AG04450 (cell line): ENCODE data around the gene FLNB. TPM values are rescaled to one million over a fixed set of nuclear protein-coding genes. Genes with fewer than 3 reads are reported as not detected.
A peak's percentile ranks its signal among the peaks of the same experiment; 100 is the strongest.

Experiments
- CTCF ChIA-PET: fragments of 300-600, 350-600 bp; formaldehyde crosslinking; extraction: SDS; loops from one replicate; lab custom pipeline; 2022; ENCODE audit warnings: antibody characterized with exemption, inconsistent platforms; lab: Charles Lee
- POLR2A ChIA-PET: fragments of 350-600 bp; formaldehyde crosslinking; extraction: SDS; loops from one replicate; lab custom pipeline; 2021; ENCODE audit warnings: antibody characterized with exemption, inconsistent platforms; lab: Yijun Ruan, JAX
- DNase-seq: peaks from one replicate; pipeline ENCODE4 v3.0.0-alpha.2; 2011; ENCODE audit warnings: low read depth, low spot score
- H3K27ac ChIP-seq: one replicate; pipeline ENCODE4 v1.5.1; 2012; ENCODE audit warnings: low read depth, low read length, control low read depth
- H3K27me3 ChIP-seq: one replicate; pipeline ENCODE4 v1.6.0; 2012; ENCODE audit warnings: low read length; ENCODE audit not compliant: control insufficient read depth, insufficient read depth
- H3K4me3 ChIP-seq: 2 replicates; pipeline ENCODE4 v1.5.1; 2011; ENCODE audit warnings: mild to moderate bottlenecking, low read depth, low read length, control low read depth
- H3K9me3 ChIP-seq: 2 replicates; pipeline ENCODE4 v1.5.1; 2012; ENCODE audit warnings: low read length; ENCODE audit not compliant: control insufficient read depth, insufficient read depth
- polyA plus RNA-seq: library from polyadenylated mRNA; depleted of rRNA; stranded (reverse); fragments of >200 nt; gene quantifications from 2 replicates; pipeline ENCODE4 v1.2.3, GENCODE V29; 2011
- TF ChIP-seq, protein P1 (sequence below): IDR thresholded peaks from 2 replicates; pipeline ENCODE4 v1.5.1; 2011; ENCODE audit warnings: low read depth, low read length, control low read depth, inconsistent platforms

The FLNB gene
- polyA plus RNA-seq, 1 experiment = 89.6 TPM

DNA sequence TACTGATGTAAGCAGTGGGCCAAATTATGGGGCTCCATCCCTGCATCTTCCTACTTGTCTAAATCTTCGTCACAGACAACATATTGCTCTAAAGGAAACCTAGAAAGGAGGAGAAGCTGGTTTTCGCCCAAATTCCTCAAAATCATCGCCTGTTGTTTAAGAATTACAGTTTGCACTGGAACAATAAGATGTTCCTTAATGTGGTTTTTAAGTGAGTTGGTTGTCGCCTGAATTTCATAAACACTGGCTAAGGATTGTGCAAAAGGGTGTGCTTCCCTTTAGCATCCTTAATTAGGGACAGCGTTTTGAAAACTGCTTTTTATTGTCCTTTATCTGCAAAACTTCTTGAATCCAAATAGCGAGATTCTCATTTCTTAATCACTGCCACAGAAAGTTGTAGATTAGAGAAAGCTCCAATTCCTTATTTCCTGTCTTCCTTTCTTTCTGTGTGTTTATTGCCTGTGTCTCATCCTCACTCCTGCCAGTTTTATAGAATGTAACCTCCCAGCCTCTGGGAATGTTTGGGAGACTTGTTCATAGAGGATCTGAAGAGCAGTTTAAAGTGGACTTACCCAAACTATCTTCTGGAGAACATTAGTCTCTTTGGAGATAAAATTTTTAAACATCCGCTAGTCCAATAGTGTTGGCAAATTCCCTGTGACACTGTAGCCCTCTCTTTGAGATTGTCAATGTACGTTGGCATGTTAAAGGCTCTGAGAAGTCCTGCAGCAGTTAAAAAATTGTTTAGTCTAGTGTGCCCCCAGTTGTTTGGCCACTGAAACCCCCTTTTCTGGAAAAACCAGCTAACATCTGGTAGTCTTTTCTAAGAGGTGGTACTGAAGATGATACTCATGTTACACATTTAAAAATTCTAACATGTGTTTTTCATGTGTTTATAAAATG is 50.4 kb downstream of the FLNB start:
- Histone ChIP-seq H3K27me3 (no peaks in the 10 kb centered on the region), H3K9me3 (no peaks in the 10 kb centered on the region), H3K27ac (peak overlapping the region; percentile 98), H3K4me3 (no peak overlapping the region)
- TF ChIP-seq, protein P1, sequence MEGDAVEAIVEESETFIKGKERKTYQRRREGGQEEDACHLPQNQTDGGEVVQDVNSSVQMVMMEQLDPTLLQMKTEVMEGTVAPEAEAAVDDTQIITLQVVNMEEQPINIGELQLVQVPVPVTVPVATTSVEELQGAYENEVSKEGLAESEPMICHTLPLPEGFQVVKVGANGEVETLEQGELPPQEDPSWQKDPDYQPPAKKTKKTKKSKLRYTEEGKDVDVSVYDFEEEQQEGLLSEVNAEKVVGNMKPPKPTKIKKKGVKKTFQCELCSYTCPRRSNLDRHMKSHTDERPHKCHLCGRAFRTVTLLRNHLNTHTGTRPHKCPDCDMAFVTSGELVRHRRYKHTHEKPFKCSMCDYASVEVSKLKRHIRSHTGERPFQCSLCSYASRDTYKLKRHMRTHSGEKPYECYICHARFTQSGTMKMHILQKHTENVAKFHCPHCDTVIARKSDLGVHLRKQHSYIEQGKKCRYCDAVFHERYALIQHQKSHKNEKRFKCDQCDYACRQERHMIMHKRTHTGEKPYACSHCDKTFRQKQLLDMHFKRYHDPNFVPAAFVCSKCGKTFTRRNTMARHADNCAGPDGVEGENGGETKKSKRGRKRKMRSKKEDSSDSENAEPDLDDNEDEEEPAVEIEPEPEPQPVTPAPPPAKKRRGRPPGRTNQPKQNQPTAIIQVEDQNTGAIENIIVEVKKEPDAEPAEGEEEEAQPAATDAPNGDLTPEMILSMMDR = no peak
- ChIA-PET POLR2A (interaction anchor here (0.6 to 2.1 kb wide), 9 partner anchors 9 to 108 kb away, joined by 3 to 28 read pairs (median 4); partner anchors contain the start of gene FLNB), CTCF (interaction anchor here (0.9 to 1.6 kb wide), 3 partner anchors 8 to 108 kb away, joined by 3 to 4 read pairs (median 3); no protein-coding TSS in a partner anchor)
- DNase-seq = no peak

DNA sequence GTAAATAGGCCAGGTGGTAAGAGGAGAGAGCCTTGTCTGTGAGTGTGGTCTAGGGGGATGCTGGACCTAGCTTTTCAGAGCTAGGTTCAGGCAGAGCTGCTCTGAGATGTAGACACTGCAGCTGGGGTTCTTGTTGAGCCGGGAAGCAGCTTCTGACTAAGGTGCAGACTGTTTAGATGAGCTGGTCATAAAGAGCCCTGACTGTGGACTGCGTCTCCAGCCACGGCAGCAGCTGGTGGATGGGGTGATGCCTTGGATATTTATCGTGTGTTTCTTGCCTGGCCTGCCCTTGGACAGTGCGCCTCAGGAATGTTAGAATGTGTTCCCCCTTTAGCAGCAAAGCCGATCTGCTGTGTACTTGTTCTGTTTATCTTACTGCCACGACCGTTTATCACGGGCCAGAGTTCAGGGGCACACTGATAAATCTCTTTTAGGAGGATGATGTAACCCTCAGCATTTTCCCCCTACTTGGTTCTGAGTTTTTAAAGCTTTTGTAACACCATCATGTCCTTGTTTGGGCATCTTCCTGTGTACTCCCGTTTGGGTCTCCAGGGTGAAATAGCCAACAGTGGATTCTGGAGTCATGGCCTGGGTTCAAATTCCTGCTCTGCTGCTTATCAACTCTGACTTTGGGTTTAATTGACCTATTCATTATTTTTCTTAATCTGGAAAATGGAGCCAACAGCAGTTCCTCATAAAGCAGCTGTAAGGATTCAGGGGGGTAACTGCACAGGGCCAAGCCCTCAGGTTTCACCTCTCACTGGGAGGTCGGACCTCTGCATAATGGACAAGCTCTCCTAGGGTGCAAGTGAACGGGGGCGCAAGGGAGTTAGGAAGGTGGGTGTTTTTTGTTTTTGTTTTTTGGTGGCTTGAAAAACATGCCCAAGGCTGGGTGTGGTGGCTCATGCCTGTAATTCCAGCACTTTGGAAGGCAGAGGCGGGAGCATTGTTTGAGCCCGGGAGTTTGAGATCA is 51.4 kb downstream of the FLNB start:
- DNase-seq = peak; percentile 97
- TF ChIP-seq, protein P1 = no peak
- POLR2A ChIA-PET = interaction anchor here (0.5 to 2.1 kb wide), 16 partner anchors 10 to 109 kb away, joined by 3 to 28 read pairs (median 3); partner anchors contain the start of gene FLNB
- Histone ChIP-seq H3K9me3 (no peaks in the 10 kb centered on the region), H3K27me3 (no peaks in the 10 kb centered on the region), H3K4me3 (peak overlapping the region; percentile 1; the same call in 1 of the 2 replicates), H3K27ac (peak overlapping the region; percentile 98)
- CTCF ChIA-PET = interaction anchor here (0.9 to 1.1 kb wide), 3 partner anchors 9 to 107 kb away, joined by 3 read pairs; no protein-coding TSS in a partner anchor

DNA sequence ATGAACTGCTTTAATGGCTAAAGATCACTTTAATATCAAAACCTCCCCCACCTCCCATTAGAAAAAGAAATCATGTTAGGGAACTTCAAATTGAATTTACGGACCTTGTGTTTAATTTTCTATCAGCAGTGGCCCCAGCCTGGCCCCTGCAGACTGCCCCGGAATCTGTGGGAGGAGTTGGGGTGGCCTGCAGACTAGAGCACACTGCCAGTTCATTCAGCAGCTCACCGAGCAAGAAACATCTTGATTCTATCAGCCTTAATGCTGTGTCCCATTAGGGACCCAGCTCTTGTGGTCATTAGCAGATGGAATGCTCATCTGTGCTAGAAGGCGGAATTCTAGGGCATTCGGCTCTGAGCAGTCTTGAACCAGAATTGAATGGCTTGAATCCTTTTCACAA is 54.2 kb downstream of the FLNB start:
- no peak overlapping the region for H3K27ac ChIP-seq
- CTCF ChIA-PET = no interaction called here

DNA sequence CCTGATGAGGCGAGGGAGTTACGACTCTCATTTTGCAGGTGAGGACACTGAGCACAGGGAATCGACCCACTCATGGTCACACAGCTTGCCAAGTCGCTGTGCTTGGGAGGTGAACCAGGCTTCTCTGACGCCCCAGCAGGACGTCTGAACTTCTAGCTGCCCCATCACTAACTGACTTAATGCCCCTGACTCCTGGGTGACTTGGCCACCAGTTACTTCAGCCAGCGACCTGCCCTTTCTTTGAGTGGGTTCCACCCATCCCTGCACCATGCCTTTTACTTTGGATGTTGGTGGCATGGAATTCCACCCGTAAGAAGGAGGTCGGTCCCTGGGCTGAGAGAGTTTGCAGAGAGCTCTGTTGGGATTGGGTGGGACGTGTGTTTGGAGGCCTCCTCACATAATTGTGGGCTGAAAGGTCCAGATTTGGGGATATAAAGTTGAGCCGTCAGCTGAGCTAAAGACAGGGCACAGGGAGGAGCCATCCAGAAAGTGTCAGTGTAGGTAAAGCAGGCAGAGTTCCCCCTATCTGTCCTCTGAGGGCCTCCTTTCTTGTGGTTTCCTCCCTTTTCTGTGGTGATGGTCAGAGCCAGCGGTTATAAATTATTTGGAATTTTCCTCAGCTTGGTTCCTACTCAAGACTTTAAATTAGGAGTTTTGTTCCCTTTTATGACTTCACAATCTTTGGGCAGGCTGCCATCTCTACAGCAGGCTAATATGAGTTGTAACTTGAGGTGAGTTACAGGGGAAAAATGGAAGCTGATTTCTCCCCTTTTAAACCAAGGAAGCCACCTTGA is 55.0 kb downstream of the FLNB start:
- CTCF ChIA-PET = interaction anchor here (0.6 to 1.3 kb wide), 5 partner anchors 56 to 209 kb away, joined by 3 to 4 read pairs (median 3); no protein-coding TSS in a partner anchor
- POLR2A ChIA-PET = interaction anchor here (0.6 to 1.1 kb wide), 2 partner anchors 11 to 38 kb away, joined by 3 to 14 read pairs; no protein-coding TSS in a partner anchor
- Histone ChIP-seq H3K27me3 (no peaks in the 10 kb centered on the region), H3K4me3 (no peak overlapping the region), H3K9me3 (no peaks in the 10 kb centered on the region), H3K27ac (peak overlapping the region; percentile 25)
- TF ChIP-seq, protein P1 = no peak
- no peak for DNase-seq

More for the DNA sequence above, 54.2 kb downstream of the FLNB start:
- Histone ChIP-seq H3K27me3 (no peaks in the 10 kb centered on the region), H3K4me3 (no peak overlapping the region), H3K9me3 (no peaks in the 10 kb centered on the region)
- POLR2A ChIA-PET = no interaction called here
- DNase-seq = no peak
- TF ChIP-seq, protein P1 = no peak
